Measurements from ENCODE around the gene CBR1.
A peak's percentile ranks its signal among the peaks of the same experiment; 100 is the strongest.

Gene CBR1

DNA sequence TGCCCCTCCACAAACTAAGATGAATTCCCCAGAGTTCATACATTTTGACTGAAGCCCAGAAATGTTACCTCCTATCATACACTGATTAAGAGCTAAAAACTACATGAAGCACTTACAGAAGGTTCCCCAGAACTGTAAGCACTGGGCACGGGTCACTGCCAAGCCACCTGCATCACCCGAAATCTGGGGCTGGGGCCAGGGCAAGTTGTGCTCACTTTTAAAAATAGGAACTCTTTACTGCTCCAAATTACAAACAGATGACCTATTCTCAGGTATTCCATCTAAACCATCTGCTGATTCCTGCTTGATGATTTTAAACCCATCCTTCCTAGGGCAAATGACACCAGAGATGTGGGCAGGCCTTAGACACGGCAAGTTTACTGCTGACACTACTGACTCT, 14.3 kb upstream of the CBR1 start:
- H3K4me1 ChIP-seq (ENCODE audit: control insufficient read depth, insufficient read depth, low read length) = no peaks in the 10 kb centered on the region
- no peak overlapping the region for H3K9ac ChIP-seq (ENCODE audit: low read length)
- H3K27me3 ChIP-seq (ENCODE audit: control insufficient read depth, insufficient read depth, low read length) = no peaks in the 10 kb centered on the region
- H3K9me3 ChIP-seq (ENCODE audit: control insufficient read depth, low read length) = no peaks in the 10 kb centered on the region
- H3K36me3 ChIP-seq (ENCODE audit: control insufficient read depth, insufficient read depth, low read length) = peaks cover 5% of the 10 kb centered on the region
- no peak overlapping the region for H3K4me3 ChIP-seq (ENCODE audit: low read length)

DNA sequence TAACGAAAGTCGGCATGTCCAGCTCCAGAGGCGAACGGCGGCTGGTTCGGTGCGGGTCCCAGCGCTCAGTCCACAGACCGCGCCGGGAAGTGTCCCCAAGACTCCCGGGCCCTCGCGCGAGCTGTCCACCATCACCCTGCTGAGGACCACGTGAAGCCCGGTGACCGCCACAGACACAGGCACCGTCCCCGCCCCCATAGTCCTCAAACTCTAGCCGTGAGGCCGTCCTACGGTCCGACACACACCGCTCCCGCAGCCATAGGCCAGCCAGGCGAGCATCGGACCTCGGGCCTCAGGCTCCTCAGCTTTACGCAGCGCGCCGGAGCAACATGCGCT, 10.0 kb upstream of the CBR1 start:
- Histone ChIP-seq H3K9ac (ENCODE audit: low read length) (peak overlapping the region; percentile 85), H3K4me1 (ENCODE audit: control insufficient read depth, insufficient read depth, low read length) (no peaks in the 10 kb centered on the region), H3K36me3 (ENCODE audit: control insufficient read depth, insufficient read depth, low read length) (no peaks in the 10 kb centered on the region)

DNA sequence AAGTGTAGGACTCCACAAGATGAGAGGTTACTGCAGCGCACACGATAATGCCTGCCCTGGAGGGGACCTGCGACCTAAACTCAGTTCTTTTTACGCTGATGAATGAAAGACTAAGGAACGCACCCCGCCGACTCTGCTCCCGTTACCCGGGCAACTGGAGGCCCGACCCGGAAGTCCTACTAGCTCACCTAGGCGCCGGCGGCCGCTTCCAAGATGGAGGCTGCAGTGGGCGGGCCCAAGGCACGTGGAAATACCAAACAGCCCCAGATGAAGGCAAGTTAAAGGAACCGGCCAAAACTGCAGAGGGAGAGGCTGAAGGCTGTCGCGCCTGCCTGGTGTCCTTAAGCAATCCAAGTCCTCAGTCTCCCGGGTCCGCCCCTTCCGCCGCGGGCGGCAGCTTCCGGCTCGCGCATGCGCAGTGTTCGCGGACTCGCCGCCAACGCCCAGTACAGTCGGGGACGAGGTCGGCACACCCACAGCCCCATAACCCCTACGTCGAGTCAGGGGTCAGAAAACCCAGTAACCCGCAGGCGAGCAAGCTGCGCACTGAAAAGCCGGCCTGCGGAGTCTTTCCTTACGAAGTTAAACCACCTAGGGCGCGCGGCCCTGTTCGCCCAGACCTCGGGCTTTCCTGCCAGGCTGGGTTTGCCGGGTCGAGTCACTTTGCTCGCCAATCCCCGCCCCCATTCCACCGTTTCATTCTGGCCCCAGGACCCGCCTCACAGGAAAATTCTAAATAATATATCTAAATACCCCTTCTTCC, 9.5 kb upstream of the CBR1 start, which contains the start of gene SETD4:
Gene SETD4 (minus strand): TSS at position 368 of the 763 bp plus-strand sequence. CDS start 1,638 bp downstream, outside the sequence.
- Histone ChIP-seq H3K9me3 (ENCODE audit: control insufficient read depth, low read length) (no peaks in the 10 kb centered on the region), H3K9ac (ENCODE audit: low read length) (peak within 1 kb of the TSS; percentile 85), H3K27me3 (ENCODE audit: control insufficient read depth, insufficient read depth, low read length) (no peaks in the 10 kb centered on the region), H3K4me1 (ENCODE audit: control insufficient read depth, insufficient read depth, low read length) (no peaks in the 10 kb centered on the region), H3K4me3 (ENCODE audit: low read length) (peak within 1 kb of the TSS; percentile 16), H3K36me3 (ENCODE audit: control insufficient read depth, insufficient read depth, low read length) (no peaks in the 10 kb centered on the region)

More for the DNA sequence above, 10.0 kb upstream of the CBR1 start:
- Histone ChIP-seq H3K27me3 (ENCODE audit: control insufficient read depth, insufficient read depth, low read length) (no peaks in the 10 kb centered on the region), H3K9me3 (ENCODE audit: control insufficient read depth, low read length) (no peaks in the 10 kb centered on the region), H3K4me3 (ENCODE audit: low read length) (peak overlapping the region; percentile 16)

GRCh38 chr21:36061445-36061844, 8.4 kb upstream of the CBR1 start:
- H3K36me3 ChIP-seq (ENCODE audit: control insufficient read depth, insufficient read depth, low read length) = no peaks in the 10 kb centered on the region
- H3K27me3 ChIP-seq (ENCODE audit: control insufficient read depth, insufficient read depth, low read length) = no peaks in the 10 kb centered on the region
- no peak overlapping the region for H3K4me3 ChIP-seq (ENCODE audit: low read length)
- H3K9me3 ChIP-seq (ENCODE audit: control insufficient read depth, low read length) = no peaks in the 10 kb centered on the region
- no peaks in the 10 kb centered on the region for H3K4me1 ChIP-seq (ENCODE audit: control insufficient read depth, insufficient read depth, low read length)
- H3K9ac ChIP-seq (ENCODE audit: low read length) = no peak overlapping the region

- no peaks in the 10 kb centered on the region for H3K4me1 ChIP-seq (ENCODE audit: control insufficient read depth, insufficient read depth, low read length)
- no peak overlapping the region for H3K4me3 ChIP-seq (ENCODE audit: low read length)
- H3K9ac ChIP-seq (ENCODE audit: low read length) = no peak overlapping the region
- H3K9me3 ChIP-seq (ENCODE audit: control insufficient read depth, low read length) = no peaks in the 10 kb centered on the region
- H3K27me3 ChIP-seq (ENCODE audit: control insufficient read depth, insufficient read depth, low read length) = no peaks in the 10 kb centered on the region
- no peaks in the 10 kb centered on the region for H3K36me3 ChIP-seq (ENCODE audit: control insufficient read depth, insufficient read depth, low read length)
These were observed 6.3 kb upstream of the CBR1 start for GRCh38 chr21:36063375-36064084.

- Histone ChIP-seq H3K36me3 (ENCODE audit: control insufficient read depth, insufficient read depth, low read length) (no peaks in the 10 kb centered on the region), H3K4me1 (ENCODE audit: control insufficient read depth, insufficient read depth, low read length) (no peaks in the 10 kb centered on the region), H3K4me3 (ENCODE audit: low read length) (no peak overlapping the region), H3K9me3 (ENCODE audit: control insufficient read depth, low read length) (no peaks in the 10 kb centered on the region), H3K27me3 (ENCODE audit: control insufficient read depth, insufficient read depth, low read length) (no peaks in the 10 kb centered on the region), H3K9ac (ENCODE audit: low read length) (no peak overlapping the region)
These were observed 5.8 kb upstream of the CBR1 start for GRCh38 chr21:36064085-36064460.

GRCh38 chr21:36065497-36066036, 4.3 kb upstream of the CBR1 start:
- H3K9ac ChIP-seq (ENCODE audit: low read length) = no peak overlapping the region
- no peaks in the 10 kb centered on the region for H3K9me3 ChIP-seq (ENCODE audit: control insufficient read depth, low read length)
- no peak overlapping the region for H3K4me3 ChIP-seq (ENCODE audit: low read length)
- no peaks in the 10 kb centered on the region for H3K27me3 ChIP-seq (ENCODE audit: control insufficient read depth, insufficient read depth, low read length)
- H3K4me1 ChIP-seq (ENCODE audit: control insufficient read depth, insufficient read depth, low read length) = peaks cover 6% of the 10 kb centered on the region
- no peaks in the 10 kb centered on the region for H3K36me3 ChIP-seq (ENCODE audit: control insufficient read depth, insufficient read depth, low read length)

DNA sequence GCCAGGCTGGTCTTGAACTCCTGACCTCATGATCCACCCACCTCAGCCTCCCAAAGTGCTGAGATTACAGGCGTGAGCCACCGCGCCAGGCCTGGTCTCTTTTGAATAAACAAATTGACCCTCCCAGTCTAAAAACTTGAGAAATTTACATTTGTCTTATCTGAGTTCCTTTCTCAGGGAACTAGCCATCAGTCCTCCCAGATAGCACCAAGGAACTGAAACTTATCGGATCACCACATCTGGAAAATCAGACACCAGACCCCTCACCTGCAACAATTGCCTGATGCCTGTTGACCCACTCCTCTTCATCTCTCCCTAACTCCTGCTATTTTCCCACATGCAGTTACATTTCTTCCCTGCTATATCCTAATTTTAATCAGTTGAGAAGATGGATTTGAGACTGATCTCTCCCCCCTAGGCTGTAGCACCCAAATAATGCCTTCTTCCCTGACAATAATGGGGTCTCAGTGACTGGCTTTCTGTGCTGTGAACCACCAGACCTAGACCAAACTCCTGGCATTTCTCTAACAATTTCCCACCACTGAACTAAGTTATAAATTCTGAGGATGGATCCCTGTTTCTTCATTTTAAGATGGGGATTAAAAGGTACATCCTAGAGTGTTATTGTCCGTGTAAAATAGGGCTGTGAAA, 951 bp upstream of the CBR1 start:
- Histone ChIP-seq H3K4me3 (ENCODE audit: low read length) (peak overlapping the region; percentile 89), H3K4me1 (ENCODE audit: control insufficient read depth, insufficient read depth, low read length) (peaks cover 25% of the 10 kb centered on the region), H3K9me3 (ENCODE audit: control insufficient read depth, low read length) (no peaks in the 10 kb centered on the region), H3K9ac (ENCODE audit: low read length) (no peak overlapping the region), H3K27me3 (ENCODE audit: control insufficient read depth, insufficient read depth, low read length) (no peaks in the 10 kb centered on the region), H3K36me3 (ENCODE audit: control insufficient read depth, insufficient read depth, low read length) (no peaks in the 10 kb centered on the region)

DNA sequence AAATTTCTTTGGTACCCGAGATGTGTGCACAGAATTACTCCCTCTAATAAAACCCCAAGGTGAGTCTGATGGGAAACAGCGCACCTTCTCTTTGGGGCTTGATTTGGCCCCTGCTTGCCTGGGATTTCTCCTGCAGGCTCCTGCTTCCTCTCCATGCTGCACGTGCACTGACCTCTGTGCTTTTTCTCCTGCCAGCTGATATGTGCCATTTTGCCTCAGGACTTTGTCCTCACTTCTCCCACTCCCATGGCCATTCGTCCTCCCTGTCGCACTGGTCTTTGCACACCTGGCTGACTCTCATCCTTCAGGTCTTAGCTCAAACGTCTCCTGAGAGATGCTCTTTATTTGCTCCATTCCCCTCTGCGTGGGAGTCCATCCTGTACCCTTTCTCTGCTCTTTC, 1.2 kb downstream of the CBR1 start:
- peaks cover 25% of the 10 kb centered on the region for H3K4me1 ChIP-seq (ENCODE audit: control insufficient read depth, insufficient read depth, low read length)
- H3K9ac ChIP-seq (ENCODE audit: low read length) = peak overlapping the region; percentile 69
- H3K4me3 ChIP-seq (ENCODE audit: low read length) = peak overlapping the region; percentile 89
- no peaks in the 10 kb centered on the region for H3K36me3 ChIP-seq (ENCODE audit: control insufficient read depth, insufficient read depth, low read length)
- H3K9me3 ChIP-seq (ENCODE audit: control insufficient read depth, low read length) = no peaks in the 10 kb centered on the region
- no peaks in the 10 kb centered on the region for H3K27me3 ChIP-seq (ENCODE audit: control insufficient read depth, insufficient read depth, low read length)

- Histone ChIP-seq H3K9ac (ENCODE audit: low read length) (no peak overlapping the region), H3K4me1 (ENCODE audit: control insufficient read depth, insufficient read depth, low read length) (peaks cover 39% of the 10 kb centered on the region), H3K27me3 (ENCODE audit: control insufficient read depth, insufficient read depth, low read length) (no peaks in the 10 kb centered on the region), H3K4me3 (ENCODE audit: low read length) (no peak overlapping the region), H3K36me3 (ENCODE audit: control insufficient read depth, insufficient read depth, low read length) (no peaks in the 10 kb centered on the region), H3K9me3 (ENCODE audit: control insufficient read depth, low read length) (no peaks in the 10 kb centered on the region)
These were observed 2.8 kb downstream of the CBR1 start for GRCh38 chr21:36072453-36073162.

DNA sequence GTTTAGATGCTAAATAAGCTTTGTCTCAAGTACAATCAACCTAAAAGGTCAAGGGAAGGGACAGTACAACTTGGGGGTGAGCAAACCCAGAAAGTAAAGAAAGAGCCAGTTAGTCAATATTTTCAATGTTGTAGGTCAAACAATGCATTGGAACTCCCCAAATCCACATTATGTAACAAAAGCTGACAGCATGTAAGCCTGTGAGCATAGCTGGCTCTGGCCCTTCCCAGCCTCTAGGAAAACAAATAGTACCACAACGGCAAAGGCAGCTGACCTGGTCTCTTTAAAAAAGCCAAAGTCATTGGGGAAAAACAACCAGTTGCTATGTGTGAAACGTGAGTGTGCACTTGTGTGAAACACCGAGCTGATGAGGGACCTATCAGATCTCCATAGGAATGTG, 3.4 kb downstream of the CBR1 start:
- no peaks in the 10 kb centered on the region for H3K9me3 ChIP-seq (ENCODE audit: control insufficient read depth, low read length)
- no peaks in the 10 kb centered on the region for H3K36me3 ChIP-seq (ENCODE audit: control insufficient read depth, insufficient read depth, low read length)
- no peak overlapping the region for H3K9ac ChIP-seq (ENCODE audit: low read length)
- no peak overlapping the region for H3K4me3 ChIP-seq (ENCODE audit: low read length)
- peaks cover 42% of the 10 kb centered on the region for H3K4me1 ChIP-seq (ENCODE audit: control insufficient read depth, insufficient read depth, low read length)
- no peaks in the 10 kb centered on the region for H3K27me3 ChIP-seq (ENCODE audit: control insufficient read depth, insufficient read depth, low read length)

All from mucosa of stomach (tissue), 1 donor.